GM15510 (cell line): ENCODE results near the gene ACTR5.

Experiments used
- POLR2A ChIP-seq: IDR thresholded peaks from 3 replicates; pipeline ENCODE4 v1.6.1; 2011; ENCODE audit warnings: borderline replicate concordance; ENCODE audit not compliant: insufficient read length; ENCODE audit errors: extremely low read depth

Gene ACTR5

DNA sequence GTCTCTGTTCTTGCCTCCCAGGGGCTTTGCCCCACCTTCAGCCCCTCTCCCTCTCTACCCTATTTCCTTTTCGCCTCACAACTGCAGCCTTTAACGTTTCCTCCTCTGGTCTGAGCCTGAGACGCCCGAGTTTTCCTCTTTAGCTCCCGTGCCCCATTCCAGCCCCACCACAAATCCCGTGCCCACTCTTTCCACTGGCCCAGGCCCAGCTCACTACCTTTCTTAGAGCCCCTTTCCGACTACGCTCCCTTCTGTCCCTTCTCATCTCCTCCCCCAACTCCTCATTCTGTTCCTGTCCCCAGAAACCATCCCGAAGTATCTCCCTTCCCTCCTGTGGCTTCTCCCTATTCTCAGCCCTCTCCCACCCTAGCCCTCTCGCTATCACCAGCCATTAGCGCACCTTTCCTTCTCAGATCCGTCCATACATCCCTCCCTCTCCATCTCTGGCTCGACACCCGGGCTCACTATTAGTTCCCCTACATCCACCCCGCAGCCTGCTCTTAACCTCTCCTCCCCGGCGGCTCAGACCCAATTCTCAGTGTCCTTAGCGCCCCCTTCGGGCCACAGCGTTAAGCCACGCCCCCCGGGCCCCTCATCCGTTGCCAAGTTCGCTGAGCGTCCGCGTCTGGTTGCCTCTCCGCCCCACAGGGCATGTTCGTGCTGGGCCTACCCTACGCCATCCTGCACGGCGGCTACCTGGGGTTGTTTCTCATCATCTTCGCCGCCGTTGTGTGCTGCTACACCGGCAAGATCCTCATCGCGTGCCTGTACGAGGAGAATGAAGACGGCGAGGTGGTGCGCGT lies 21.3 kb upstream of the ACTR5 start:
- TF ChIP-seq POLR2A = no peak

DNA sequence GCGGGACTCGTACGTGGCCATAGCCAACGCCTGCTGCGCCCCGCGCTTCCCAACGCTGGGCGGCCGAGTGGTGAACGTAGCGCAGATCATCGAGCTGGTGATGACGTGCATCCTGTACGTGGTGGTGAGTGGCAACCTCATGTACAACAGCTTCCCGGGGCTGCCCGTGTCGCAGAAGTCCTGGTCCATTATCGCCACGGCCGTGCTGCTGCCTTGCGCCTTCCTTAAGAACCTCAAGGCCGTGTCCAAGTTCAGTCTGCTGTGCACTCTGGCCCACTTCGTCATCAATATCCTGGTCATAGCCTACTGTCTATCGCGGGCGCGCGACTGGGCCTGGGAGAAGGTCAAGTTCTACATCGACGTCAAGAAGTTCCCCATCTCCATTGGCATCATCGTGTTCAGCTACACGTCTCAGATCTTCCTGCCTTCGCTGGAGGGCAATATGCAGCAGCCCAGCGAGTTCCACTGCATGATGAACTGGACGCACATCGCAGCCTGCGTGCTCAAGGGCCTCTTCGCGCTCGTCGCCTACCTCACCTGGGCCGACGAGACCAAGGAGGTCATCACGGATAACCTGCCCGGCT lies 20.6 kb upstream of the ACTR5 start:
- TF ChIP-seq POLR2A = no peak

DNA sequence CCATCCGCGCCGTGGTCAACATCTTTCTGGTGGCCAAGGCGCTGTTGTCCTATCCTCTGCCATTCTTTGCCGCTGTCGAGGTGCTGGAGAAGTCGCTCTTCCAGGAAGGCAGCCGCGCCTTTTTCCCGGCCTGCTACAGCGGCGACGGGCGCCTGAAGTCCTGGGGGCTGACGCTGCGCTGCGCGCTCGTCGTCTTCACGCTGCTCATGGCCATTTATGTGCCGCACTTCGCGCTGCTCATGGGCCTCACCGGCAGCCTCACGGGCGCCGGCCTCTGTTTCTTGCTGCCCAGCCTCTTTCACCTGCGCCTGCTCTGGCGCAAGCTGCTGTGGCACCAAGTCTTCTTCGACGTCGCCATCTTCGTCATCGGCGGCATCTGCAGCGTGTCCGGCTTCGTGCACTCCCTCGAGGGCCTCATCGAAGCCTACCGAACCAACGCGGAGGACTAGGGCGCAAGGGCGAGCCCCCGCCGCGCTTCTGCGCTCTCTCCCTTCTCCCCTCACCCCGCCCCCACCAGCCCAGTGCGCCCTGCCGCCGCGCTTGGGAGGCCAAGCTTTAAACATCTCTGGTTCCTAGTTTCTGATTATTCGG lies 20.0 kb upstream of the ACTR5 start:
- TF ChIP-seq POLR2A = no peak

DNA sequence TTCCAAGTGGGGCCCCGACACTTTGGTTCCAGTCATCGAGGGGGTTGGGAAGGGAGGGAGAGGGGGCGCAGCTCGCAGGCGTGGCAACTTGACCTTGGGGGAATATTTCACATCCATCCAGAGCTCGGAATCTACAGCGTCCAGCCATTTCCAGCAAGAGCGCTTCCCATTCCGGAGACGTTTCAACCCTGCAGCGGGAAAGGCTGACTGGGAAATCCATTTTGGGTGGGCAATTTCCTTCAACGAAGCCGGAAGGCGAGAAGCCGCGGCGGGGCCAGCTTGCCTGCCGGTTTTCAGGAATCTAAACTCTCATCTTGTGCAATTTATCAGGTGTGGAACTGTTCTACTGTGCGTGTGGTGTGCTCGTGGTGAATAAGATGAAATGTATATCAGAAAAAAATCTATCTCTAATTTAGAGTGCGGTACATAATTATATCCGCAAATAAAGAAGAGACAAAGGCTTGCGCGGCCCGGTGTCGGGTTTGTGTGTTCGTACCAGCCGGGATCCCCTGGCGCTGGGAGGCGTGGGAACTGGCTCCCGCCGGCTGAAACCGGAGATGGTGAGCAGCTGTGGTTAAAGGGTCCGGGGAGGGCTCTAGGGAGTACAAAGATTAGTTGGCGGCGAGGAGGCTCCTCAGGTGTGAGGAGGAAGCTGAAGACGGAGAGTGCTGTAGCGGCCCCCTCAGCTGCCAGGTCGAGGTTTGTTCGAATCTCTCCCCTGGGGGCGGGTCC lies 19.2 kb upstream of the ACTR5 start:
- no peak for TF ChIP-seq POLR2A

DNA sequence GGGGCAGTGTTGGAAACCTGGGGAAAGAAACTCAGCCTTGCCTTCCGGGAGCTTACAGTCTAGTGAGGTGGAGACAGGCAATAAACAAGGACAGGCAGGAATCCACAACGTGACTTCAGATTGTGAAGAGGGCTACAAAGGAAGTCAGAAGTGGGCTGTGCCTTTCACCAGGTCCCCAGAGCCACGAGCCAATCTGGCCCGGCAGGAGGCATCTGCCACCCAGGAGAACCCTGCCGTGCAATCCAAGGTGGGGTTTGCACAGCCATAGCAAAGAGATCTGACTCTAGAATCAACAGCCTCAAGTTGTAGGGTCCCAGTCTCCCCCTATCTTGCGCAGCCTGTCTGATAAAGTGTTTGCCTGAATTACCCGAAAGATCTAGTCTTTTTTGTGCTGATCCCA lies 18.5 kb upstream of the ACTR5 start:
- no peak for TF ChIP-seq POLR2A

DNA sequence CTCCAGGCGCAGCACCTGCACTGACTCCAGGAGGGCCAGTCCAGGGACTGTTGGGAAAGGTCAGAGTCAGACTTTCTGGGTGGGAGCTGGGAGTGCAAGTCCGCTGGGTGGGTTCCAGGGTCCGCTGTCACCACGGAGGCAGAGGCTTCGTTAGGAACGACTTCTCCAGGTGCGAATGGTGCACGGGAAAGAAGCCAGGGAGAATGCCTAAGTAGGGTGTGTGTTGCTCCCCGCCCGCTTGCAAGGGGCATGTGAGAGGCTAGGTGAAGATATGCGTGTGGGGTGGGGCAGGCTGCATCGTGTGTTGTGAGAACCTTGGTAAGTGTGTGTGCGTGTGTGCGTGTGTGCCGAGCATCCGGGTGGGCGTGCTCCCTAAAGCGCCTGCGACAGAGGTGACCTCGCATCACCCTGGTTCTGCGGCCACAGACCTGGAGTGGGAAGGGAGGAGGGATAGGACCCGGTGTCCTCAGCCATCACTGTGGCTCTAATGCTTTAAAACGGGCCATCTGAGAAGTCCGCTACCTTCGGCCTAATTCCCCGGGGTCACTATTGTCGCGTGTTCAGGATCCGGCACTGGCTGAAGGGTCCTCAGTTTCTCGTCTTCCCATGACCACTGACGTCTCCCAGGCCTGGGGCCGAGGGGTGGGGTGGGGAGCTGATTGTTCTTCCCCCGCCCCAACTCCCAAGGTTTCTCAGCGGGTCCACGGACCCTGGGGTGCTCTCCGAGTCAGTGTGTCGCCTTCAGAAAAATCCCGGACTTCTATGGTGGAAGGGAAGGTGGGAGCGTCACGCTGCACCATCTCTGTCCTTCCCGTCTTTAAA lies 17.9 kb upstream of the ACTR5 start:
- TF ChIP-seq POLR2A = no peak

DNA sequence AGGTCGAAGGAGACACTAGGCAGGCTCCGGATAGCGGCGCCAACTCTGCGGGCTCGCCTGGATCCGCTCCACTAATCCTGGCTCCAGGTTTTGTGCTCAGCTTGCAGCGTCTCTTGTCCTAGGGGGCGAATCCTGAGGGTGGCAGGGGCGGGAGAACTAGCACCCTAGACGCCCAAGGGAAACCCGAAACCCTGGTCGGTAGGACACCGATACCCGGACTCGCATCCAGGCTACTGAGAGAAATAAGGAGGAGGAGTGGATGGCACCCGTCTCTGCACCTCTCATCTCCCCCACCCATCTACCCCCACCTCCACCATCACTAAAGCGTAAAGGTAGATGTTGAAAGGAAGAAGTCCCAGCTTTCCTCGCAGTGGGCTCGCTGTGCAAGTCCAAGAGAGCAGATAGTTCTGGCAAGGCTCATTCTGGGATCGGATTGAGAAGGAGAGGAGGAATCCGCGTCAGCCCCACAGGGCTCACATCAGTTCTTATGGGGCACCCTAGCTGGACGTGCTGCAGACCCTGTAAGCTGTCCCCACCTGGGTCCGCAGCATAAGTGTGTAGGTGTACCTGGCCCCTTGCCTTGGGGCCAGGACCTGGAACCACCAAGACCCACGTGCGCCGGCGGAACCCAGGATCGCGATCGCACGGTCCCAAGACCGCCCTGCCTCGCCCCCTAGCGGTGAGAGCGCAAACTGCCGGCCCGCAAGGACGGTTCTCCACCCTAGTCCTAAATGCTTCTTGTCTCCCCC lies 17.1 kb upstream of the ACTR5 start:
- no peak for TF ChIP-seq POLR2A

DNA sequence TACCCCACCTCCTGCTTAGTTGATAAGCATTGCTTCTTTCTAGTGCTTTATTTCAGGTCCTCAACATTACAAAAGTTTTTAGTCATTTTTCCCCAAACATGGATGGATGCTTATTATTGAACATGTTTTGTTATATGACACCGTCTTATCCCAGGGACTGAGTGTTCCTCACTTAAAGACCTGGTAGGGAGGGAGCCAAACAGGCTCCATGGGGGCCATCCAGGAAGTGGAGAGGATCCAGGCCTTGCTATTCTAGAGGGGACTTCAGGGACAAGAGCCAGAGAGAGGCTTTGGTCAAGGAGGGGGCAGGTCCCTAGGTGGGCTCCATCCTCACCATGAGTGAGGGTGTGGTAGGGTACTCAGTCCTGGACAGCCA lies 16.5 kb upstream of the ACTR5 start:
- TF ChIP-seq POLR2A = no peak

DNA sequence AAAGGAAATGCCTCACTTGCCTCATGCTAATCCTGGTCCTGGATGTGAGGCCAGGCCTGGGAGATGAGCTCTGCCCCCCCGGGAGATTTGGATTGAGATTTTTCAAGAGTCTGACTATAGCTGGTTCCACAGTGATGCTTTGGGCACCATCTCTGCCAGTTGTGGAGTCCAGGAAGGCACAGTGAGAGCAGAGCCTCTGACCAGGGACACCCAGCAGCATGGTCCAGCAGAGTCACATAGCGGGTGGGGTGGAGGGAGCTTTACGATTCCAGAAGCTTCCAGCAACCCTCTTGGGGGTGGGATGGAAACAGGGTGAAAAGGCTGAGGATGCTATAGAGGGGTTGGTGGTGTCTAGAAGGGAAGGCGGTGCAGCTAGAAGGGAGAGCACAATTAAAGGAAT lies 15.3 kb upstream of the ACTR5 start:
- TF ChIP-seq POLR2A = no peak

DNA sequence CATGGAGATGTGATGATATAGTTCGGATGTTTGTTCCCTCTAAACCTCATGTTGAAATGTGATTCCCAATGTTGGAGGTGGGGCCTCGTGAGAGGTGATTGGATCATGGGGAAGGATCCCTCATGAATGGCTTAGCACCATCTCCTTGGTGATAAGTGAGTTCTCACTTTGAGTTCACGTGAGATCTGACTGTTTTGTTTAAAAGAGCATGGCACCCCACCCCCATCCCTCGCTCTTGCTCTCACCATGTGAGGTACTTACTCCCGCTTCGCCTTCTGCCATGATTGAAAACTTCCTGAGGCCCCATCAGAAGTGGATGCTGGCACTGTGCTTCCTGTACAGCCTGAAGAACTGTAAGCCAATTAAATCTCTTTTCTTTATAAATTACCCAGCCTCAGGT lies 13.1 kb upstream of the ACTR5 start:
- no peak for TF ChIP-seq POLR2A

DNA sequence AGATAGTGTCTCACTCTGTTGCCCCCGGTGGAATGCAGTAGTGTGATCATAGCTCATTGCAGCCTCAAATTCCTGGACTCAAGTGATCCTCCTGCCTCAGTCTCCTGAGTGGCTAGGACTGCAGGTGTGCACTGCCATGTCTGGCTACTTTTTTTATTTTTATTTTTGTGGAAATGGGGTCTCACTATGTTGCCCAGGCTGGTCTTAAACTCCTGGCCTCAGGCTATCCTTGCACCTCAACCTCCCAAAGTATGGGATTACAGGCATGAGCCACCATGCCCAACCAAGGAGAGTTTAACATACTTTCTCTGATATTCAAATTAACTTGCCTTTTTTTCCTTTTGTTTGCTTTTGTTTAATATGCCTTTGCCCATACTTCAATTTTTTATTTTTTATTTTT lies 10.4 kb upstream of the ACTR5 start:
- no peak for TF ChIP-seq POLR2A

DNA sequence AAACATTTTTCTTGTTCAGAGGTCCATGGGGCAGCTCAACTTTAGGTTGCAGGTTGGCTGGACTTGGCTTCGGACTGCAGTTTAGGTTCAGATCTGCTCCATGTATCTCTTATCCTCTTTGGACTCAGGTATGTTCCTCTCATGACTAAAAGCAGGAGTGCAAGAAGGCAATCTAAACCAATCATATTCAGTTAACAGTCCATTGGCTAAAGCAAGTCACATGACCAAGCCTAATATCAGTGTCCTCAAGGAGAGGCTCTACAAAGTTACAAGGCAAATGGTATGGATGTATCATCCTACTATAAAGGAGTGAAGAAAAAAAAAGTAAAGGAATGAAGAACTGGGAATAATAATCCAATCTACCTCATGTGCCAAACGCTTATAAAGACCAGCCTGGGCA lies 2.5 kb upstream of the ACTR5 start:
- no peak for TF ChIP-seq POLR2A

DNA sequence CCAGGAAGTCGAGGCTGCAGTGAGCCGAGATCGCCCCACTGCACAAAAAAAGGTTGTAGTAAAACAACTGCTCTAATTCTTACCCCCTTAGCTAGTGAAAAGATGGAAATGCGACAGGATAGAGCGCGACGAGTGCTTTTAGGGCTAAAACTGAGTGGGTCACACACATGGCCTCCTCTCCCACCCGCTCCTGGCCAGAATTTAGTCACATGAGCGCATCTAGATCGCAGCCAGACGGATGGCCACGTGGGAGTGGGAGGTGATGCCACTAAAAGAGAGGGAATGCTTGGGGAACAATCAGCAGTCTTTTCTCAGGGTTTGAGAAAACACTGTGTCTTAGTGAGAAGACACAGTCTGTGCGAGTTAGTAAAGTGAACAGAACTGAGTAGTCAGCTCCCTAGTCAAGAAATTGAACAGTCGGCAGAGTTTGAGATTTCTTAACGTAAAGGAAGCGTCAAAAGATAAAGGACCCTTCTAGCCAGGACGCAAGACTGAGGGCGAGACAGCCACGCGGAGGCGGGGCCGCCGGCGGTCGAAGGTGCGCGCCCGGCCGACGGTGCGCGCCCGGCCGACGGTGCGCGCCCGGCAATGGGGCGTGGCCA lies 664 bp upstream of the ACTR5 start:
- TF ChIP-seq POLR2A = no peak

DNA sequence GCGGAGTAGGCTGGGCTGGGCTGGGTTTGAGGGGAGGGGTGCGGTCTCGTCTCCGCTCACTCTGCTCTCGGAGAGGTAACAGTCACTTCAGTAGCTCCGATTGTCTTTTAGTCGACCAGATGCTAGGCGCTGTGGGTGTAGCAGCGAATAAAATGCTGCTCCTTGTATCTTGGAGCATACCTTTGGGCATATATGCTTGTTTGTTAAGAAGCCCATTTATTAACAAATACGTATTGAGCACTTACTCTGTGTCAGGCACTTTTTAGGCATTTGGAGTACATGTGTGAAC lies 545 bp downstream of the ACTR5 start:
- no peak for TF ChIP-seq POLR2A
